Inflammatory macrophage (primary cell): ENCODE measurements around the gene MPDU1.

Experiments
- DNase-seq, 2 donors: peaks; one replicate each; pipeline ENCODE4 v3.0.0-alpha.2; 2020 to 2022
- total RNA-seq, 18 experiments: gene quantifications; one replicate each; lab custom pipeline; 2026; ENCODE audit warnings: mixed read lengths in 6 of 18, inconsistent platforms in 2 of 18; lab: John Stamatoyannopoulos, UW

MPDU1 gene
- 50.4 to 116 (median 88.0) reads per million in 18 experiments for total RNA-seq

DNA sequence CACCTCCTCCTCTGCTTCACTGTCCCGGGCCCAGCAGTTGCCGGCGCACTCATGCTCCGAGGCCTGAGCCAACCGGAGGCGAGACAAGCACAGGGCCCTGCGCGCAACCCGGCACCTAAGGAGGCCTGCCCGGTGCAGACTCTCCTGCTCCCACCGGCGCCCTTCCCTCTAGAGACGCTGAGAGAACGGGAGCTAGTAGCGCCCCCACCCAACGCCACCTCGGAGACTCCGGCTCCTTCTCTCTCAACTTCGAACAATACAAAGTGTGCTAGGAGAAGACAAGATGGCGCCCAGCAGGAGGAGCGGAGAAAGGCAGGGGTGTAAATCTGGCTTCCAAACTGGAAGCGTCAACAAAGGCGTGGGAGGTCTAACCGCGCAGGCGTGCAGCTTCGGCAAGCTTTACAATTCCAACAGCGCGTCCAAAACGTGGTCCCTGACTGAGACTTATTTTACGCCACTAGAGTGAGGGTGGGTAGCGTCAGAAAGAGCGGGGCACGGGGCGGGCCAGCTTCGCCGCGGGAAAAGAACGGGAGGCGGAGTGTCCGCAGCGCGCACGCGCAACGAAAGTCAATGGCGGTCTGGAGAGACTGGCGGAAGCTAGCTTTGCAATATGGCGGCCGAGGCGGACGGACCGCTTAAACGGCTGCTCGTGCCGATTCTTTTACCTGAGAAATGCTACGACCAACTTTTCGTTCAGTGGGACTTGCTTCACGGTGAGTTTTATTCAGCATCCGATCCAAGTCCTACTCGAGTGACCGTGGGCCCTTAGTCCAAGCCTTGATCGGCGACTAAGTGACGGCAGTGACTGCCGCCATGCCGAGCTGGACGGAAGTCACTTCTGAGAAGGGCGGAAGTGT, at the start of gene MPDU1:
Gene MPDU1, plus strand, starts transcription at position 600 of the 857 bp plus-strand sequence. Its CDS starts 11 bp downstream, at position 611.
- peak; percentile 99 for DNase-seq

DNA sequence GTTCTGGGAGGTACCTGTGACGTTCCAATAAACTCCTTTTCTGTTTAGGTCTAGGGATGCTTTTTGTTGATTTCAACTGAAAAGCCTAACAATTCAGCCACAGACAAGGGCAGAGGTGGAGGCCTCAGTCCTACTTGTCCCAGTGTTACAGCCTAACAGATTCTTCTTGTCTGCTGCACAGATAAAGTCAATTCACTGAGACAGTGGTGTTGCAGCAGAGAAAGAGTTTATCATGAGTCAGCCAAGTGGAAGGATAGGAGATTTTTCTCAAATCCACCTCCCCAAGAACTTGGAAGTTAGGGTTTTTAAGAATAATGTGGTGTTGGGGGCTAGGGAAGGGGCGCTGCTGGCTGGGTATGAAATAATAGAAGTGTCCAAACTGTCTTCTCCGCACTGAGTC, 45.6 kb upstream of the MPDU1 start:
- DNase-seq = no peak

DNA sequence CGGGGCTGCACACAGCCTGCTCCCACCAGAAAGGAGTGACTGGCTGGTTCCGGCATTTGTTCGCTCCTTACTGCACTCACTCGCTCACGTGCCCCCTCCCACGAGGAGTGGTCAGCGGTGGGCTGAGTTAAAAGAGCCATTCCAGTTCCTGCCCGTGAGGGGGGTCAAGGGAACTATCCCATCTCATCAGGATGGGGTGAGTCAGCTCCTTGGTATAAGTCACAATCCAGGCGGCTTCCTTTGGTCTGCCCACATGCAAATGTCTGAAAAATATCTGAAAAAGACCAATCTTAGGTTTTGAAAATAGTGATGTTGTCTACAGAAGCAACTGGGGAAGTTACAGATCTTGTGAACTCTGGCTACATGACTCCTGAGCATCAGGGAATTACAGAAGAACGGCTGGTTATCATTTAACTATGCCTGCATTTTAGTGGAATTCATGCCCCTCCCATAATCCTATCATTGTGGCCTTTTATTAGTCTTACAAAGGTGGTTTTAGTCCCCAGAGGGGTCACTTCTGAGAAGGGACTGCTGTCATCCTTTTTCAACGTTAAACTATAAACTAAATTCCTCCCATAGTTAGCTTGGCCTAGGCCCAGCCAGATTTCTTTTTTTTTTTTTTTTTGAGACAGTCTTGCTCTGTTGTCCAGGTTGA, 44.6 kb upstream of the MPDU1 start:
- DNase-seq = no peak

DNA sequence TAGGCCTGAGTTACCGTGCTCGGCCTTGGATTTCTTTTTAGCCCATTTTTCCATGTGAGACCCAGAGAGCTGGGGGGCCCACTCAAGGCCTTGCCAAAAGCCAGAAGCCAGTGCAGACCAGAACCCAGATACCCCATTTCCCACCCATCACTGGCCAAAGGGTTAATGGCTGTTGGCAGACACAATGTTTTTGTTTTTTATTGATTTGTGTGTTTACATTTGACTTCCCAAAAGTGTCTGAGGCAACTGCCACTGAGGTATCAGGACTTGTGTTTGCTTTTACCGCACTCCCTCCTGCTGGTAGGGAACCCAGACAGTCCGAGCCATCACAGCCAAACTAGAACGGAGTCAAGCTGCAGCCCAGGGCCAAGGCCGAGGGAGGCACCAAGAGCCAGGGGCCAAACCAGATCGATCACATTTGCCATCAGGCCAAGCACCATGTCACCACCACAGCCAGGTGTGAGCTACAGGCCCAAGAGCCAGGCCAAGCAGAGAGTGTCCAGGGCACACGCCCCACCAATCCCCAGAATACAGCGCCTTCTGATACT, 42.5 kb upstream of the MPDU1 start:
- no peak for DNase-seq

DNA sequence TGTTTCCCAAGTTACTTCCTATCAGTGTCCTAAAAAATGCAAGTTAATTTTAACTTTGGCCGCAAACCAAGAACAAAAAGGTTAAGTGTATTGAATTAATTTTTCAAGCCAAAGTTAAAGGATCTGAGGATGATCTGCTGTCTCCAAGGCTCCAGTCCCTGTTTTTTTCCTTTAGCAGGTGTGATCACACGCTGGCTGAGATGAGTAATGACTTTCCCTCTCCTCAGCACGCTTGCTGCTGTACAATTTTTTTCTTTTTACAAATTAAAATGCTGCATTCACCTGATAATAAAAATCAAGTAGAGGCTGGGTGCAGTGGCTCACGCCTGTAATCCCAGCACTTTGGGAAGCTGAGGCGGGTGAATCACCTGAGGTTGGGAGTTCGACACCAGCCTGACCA, 38.7 kb upstream of the MPDU1 start:
- no peak for DNase-seq

DNA sequence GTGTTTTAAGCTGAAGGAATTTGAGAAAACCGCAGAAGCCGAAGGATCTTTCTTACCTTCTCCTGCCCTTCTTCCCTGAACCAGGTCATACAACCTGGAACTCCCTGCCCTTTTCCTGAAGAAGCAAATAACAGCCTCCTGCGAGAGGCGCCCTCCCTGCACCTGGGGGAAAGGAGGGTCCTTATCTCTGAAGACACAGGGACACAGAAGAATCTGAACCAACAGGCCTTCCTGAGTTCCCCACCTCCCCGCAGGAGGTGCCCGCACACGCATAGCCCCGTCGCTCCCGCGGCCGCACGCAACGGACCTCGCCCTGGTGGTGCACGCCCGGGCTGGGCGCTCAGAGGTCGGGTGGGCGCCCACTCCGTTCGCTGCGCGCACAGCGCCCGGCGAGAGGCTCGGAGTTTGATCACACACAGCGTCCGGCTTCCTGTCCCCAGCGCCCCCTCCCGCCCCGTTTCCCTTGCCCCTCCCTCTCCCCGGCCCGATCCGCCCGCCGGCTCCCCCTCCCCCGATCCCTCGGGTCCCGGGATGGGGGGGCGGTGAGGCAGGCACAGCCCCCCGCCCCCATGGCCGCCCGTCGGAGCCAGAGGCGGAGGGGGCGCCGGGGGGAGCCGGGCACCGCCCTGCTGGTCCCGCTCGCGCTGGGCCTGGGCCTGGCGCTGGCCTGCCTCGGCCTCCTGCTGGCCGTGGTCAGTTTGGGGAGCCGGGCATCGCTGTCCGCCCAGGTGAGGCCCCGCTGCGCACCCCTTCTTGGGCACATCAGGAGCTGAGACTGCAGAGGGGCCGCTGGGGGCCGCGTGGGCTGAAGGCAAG, 34.9 kb upstream of the MPDU1 start, which contains the start of gene TNFSF12:
Gene TNFSF12, plus strand, starts transcription at position 474 of the 816 bp plus-strand sequence. Its CDS starts 96 bp downstream, at position 570.
- peak; percentile 54 to 68 for DNase-seq

DNA sequence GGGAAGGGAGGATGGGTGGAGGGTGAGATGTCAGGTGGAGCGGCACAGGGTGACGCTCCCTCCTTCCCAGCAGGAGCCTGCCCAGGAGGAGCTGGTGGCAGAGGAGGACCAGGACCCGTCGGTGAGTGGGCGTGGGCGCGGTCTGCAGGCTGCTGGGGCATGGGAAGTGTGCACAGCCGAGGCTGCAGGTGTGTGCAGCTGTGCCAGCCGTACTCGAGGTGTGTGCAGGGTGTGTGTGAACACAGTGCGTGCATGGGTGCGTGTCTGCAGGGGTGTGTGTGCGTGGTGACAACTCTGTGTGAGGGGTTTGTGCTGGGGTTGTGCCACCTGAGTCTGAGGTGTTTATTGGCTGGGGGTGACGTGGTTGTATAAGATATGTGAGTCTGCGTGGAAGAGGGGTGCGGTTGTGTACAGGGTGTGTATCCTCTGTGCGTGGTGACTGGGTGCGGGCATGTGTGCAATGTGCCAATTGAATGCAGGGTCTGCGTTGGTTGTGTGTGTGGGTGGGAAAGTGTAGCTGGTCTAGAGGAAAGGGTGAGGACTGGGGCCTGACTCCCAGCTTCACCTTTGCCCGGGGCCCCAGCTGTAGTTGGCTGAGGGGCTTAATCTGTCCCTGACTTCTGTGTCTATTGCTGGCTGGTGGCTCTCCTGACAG, 34.1 kb upstream of the MPDU1 start:
- DNase-seq = peak in 1 of 2 donors; percentile 35

DNA sequence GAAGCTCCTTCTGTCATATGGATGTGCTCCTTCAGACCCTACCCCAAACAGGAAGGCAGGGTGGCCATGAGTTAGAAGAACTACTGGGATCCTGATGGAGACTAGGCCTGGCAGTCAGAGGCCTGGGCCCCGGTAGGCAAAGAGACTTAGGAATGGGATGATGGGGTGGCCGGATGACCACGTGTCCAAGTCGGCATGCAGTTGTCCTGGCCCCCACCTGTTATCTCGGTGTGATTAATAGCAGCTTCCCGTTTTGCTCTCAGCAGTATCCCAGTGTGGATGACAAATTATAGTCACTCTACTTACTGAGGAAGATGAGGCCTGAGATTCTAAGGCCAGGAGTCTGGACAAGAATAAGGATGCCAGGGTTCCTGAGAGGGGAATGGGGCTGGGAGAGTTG, 33.3 kb upstream of the MPDU1 start:
- DNase-seq = no peak

DNA sequence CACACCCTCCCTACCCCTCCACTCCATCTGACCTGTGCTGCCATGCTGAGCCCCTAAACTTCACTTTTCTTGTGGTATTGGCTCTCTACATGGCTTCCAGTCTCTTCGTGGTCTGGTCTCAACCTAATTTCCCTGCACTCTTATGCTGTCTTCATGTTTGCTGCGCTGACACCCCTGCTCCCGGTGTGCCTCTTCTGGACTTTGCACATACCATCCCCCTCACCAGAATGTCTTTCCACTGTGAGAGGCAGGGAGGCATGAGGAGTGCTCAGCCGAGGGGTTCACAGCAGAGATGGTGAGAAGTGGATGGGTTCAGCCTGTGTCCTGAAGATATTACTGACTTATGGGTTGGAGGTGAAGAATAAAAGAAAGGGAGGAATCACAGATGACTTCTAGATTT, 32.3 kb upstream of the MPDU1 start:
- DNase-seq = no peak

DNA sequence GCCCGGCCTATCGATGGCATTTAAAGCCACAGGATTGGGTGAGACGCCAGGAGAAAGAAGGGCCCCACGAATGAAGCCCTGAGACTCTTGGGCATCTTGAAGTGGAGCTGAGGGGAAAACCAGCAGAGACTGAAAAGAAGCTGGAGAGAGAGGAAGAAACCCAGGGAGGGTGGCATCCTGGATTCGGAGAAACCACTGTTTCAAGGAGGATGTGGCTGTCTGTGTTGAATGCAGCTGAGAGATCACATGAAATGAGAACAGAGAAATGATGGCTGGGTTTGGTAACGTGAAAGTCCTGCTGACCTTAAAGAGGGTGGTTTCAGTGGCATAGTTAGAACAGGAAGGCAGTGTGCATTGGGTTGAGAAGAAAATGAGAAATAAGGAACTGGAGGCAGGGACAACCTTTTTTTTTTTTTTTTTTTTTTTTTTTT, 31.0 kb upstream of the MPDU1 start:
- DNase-seq = peak; percentile 94 to 97

DNA sequence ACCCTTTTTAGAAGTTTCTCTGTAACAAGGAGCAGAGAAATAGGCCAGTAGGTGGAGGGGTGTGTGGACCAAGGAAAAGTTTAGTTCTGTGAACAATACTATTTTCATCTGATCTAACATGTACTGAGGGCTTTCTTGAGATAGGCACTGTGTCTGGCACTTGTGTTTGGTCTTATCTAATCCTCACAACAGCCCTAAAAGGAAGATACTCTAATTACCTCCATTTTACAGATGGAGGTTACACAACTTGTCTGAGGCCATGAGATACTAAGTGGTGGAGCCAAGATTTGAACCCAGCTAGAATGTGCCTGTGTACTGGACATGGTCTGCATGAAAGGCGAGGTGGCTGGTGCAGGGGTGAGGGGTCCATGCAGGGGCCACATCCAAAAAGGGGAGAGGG, 30.3 kb upstream of the MPDU1 start:
- no peak for DNase-seq

DNA sequence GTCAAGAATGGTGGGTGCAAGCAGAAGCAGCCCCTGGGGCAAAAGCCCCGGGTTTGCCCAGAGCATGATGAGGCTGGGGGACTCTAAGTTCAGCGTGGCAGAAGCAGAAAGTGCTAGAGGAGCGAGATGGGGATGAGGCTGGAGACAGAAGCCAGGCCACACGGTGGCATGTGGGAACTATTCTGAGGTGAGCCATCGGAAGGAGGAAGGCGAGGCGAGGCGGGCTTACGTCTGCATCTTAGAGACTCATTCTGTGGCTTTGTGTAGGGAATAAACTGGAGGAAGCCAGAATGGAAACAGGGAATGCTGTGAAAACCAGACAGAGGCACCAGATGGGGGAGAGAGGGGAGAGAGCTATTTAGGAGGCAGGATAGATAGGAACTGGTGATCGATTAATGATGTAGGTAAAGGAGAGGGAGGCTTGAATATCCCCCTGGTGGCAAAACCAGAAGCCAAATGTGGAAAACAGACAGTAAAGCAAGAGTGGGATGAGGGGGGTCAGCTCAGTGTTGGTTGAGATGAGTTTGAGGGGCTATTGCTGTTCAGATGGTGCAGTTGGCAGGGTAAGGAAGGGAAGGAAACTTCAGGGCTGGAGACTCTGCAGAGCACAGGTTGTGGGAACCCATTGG, 28.2 kb upstream of the MPDU1 start:
- DNase-seq = no peak

DNA sequence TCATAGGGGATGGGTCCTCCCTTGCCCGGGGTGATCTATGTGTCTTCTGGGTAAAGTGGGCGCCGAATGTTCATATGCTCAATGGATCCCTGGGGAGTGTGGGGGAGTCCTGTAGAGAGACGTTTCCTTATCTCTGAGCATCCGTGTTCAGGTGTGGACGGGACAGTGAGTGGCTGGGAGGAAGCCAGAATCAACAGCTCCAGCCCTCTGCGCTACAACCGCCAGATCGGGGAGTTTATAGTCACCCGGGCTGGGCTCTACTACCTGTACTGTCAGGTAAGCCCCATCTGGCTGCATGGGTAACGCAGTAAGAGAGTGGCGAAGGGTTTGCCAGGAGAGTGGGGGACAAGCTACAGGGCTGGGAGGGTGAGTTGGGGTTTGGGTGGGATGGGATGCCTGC, 27.0 kb upstream of the MPDU1 start:
- DNase-seq = no peak

DNA sequence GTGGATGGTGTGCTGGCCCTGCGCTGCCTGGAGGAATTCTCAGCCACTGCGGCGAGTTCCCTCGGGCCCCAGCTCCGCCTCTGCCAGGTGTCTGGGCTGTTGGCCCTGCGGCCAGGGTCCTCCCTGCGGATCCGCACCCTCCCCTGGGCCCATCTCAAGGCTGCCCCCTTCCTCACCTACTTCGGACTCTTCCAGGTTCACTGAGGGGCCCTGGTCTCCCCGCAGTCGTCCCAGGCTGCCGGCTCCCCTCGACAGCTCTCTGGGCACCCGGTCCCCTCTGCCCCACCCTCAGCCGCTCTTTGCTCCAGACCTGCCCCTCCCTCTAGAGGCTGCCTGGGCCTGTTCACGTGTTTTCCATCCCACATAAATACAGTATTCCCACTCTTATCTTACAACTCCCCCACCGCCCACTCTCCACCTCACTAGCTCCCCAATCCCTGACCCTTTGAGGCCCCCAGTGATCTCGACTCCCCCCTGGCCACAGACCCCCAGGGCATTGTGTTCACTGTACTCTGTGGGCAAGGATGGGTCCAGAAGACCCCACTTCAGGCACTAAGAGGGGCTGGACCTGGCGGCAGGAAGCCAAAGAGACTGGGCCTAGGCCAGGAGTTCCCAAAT, 26.4 kb upstream of the MPDU1 start:
- DNase-seq = no peak

DNA sequence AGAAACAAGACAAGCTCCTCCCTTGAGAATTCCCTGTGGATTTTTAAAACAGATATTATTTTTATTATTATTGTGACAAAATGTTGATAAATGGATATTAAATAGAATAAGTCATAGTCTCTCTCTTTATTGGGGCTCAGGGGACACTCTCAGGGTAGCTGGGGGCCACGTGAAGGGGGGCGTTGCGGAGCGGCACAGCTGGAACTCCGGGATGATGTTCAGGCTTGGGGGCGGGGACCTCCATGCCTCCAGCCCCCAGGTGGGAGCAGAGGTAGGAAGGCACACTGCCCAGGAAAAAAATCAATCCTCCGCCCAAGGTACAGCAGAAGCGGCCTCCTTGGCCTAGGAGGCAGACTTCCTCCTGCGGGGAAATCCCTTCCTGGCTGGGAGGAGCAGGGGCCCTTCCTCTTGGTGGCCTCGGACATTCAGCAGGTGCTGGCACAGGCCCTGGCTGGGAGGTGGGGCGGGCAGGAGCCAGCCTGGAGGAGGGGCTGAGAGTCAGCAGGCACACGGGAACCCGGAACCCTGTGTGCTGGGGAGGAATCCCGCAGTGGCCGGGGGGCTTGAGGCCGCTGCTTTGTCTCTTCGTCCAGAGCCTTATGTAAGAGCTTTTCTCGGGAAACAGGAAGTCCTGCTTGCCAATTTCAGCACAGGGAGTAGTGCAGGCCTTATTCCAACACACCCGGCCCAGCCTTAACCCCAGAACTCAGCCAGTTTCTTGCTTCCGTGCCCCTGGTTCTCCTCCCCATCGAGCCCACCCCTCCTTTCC, 25.7 kb upstream of the MPDU1 start:
- DNase-seq = peak; percentile 93

DNA sequence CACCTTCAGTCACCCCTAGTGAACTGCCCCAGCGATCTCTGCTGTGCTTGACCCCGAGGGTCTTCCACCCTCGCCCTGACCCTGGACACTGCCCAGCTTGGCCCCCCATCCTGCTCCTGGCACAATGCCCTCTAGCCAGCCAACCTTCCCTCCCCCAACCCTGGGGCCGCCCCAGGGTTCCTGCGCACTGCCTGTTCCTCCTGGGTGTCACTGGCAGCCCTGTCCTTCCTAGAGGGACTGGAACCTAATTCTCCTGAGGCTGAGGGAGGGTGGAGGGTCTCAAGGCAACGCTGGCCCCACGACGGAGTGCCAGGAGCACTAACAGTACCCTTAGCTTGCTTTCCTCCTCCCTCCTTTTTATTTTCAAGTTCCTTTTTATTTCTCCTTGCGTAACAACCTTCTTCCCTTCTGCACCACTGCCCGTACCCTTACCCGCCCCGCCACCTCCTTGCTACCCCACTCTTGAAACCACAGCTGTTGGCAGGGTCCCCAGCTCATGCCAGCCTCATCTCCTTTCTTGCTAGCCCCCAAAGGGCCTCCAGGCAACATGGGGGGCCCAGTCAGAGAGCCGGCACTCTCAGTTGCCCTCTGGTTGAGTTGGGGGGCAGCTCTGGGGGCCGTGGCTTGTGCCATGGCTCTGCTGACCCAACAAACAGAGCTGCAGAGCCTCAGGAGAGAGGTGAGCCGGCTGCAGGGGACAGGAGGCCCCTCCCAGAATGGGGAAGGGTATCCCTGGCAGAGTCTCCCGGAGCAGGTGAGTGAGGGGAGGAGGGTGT, 24.9 kb upstream of the MPDU1 start, which contains the start of gene TNFSF13:
Gene TNFSF13, plus strand, starts transcription at position 207 of the 776 bp plus-strand sequence. Its CDS starts 290 bp downstream, at position 497.
- peak; percentile 52 to 75 for DNase-seq

DNA sequence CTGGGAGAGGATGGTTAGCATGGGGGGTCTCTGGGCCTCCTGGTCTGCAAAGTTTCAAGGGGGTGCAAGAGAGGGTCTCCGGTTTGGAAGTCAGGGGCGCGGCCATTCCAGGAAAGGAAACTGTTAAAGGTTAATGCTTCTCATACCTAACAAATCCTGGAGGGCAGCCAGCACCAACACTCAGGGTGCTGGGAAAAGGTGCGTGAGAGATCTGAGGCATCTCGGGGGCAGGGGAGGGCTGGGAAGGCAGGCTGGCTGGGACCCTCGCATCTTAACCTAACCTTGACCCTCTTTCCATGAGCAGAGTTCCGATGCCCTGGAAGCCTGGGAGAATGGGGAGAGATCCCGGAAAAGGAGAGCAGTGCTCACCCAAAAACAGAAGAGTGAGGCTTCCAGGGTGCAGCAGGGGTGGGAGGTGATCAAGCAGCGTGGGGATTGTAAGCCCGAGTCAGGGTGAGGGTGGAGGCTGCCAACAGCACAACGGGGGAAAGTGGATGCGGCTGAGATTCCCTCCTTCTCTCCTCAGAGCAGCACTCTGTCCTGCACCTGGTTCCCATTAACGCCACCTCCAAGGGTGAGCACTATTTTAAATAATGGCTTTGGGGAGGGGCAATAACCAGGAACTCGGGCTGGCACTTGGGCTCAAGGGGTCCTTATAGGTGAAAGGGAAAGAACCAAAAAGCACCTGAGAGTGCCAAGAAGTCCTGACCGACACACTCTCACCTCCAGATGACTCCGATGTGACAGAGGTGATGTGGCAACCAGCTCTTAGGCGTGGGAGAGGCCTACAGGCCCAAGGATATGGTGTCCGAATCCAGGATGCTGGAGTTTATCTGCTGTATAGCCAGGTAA, 24.1 kb upstream of the MPDU1 start:
- DNase-seq = peak in 1 of 2 donors; percentile 35
